Trophoblast cell (in vitro differentiated cells and primary cell): ENCODE results near the gene DBNL.

Experiments used
- DNase-seq, 2 donors: peaks; one replicate each; pipeline ENCODE4 v3.0.0-alpha.2; 2016
- H2AFZ ChIP-seq: 2 replicates; pipeline ENCODE4 v1.6.1; 2013; ENCODE audit warnings: low read length, moderate library complexity, mild to moderate bottlenecking; ENCODE audit not compliant: insufficient read depth, poor library complexity
- H2AK5ac ChIP-seq: 2 replicates; pipeline ENCODE4 v1.6.1; 2013; ENCODE audit warnings: mild to moderate bottlenecking, low read length
- H2BK120ac ChIP-seq: 2 replicates; pipeline ENCODE4 v1.6.1; 2013; ENCODE audit warnings: low read length, mild to moderate bottlenecking, moderate library complexity; ENCODE audit not compliant: insufficient read depth, poor library complexity
- H2BK12ac ChIP-seq: 2 replicates; pipeline ENCODE4 v1.6.1; 2013; ENCODE audit warnings: mild to moderate bottlenecking, low read length, moderate library complexity
- H2BK5ac ChIP-seq: 2 replicates; pipeline ENCODE4 v1.6.1; 2013; ENCODE audit warnings: low read length, low read depth, moderate library complexity, mild to moderate bottlenecking; ENCODE audit not compliant: poor library complexity
- H3K14ac ChIP-seq: 2 replicates; pipeline ENCODE4 v1.6.1; 2013; ENCODE audit warnings: mild to moderate bottlenecking, low read length
- H3K18ac ChIP-seq: 2 replicates; pipeline ENCODE4 v1.6.1; 2013; ENCODE audit warnings: mild to moderate bottlenecking, low read length
- H3K23ac ChIP-seq: 2 replicates; pipeline ENCODE4 v1.6.1; 2013; ENCODE audit warnings: low read length
- H3K27ac ChIP-seq: 2 replicates; pipeline ENCODE4 v1.5.1; 2013; ENCODE audit warnings: low read depth, mild to moderate bottlenecking, inconsistent platforms, low read length, moderate library complexity
- H3K27me3 ChIP-seq: 2 replicates; pipeline ENCODE4 v1.6.1; 2013; ENCODE audit warnings: inconsistent platforms, mild to moderate bottlenecking, low read length, moderate library complexity; ENCODE audit not compliant: insufficient read depth
- H3K36me3 ChIP-seq, 2 experiments: 1 replicate in 1 of 2; 2 replicates in 1 of 2; pipeline ENCODE4 v1.6.1; 2013; ENCODE audit warnings: low read length in 2 of 2, mild to moderate bottlenecking in 2 of 2, moderate library complexity in 1 of 2; ENCODE audit not compliant: insufficient read depth in 2 of 2, control insufficient read depth in 1 of 2
- H3K4ac ChIP-seq: 2 replicates; pipeline ENCODE4 v1.6.1; 2013; ENCODE audit warnings: low read depth, mild to moderate bottlenecking, low read length, moderate library complexity
- H3K4me1 ChIP-seq, 2 experiments: 1 replicate in 1 of 2; 2 replicates in 1 of 2; pipeline ENCODE4 v1.6.1; 2013; ENCODE audit warnings: low read length in 2 of 2, mild to moderate bottlenecking in 2 of 2, moderate library complexity in 1 of 2; ENCODE audit not compliant: insufficient read depth in 2 of 2, control insufficient read depth in 1 of 2
- H3K4me2 ChIP-seq: 2 replicates; pipeline ENCODE4 v1.6.1; 2013; ENCODE audit warnings: inconsistent platforms, mild to moderate bottlenecking, low read length, moderate library complexity
- H3K4me3 ChIP-seq: 2 replicates; pipeline ENCODE4 v1.5.1; 2013; ENCODE audit warnings: mild to moderate bottlenecking, low read depth, low read length, inconsistent platforms
- H3K79me1 ChIP-seq: one replicate; pipeline ENCODE4 v1.6.1; 2013; ENCODE audit warnings: low read length
- H3K79me2 ChIP-seq: 2 replicates; pipeline ENCODE4 v1.6.1; 2013; ENCODE audit warnings: low read length, mild to moderate bottlenecking; ENCODE audit not compliant: control insufficient read depth, insufficient read depth, poor library complexity
- H3K9ac ChIP-seq: 2 replicates; pipeline ENCODE4 v1.6.1; 2013; ENCODE audit warnings: mild to moderate bottlenecking, low read length
- H3K9me3 ChIP-seq: 2 replicates; pipeline ENCODE4 v1.6.1; 2013; ENCODE audit warnings: low read depth, mild to moderate bottlenecking, control low read depth, inconsistent platforms, low read length; ENCODE audit not compliant: insufficient read depth
- H4K12ac ChIP-seq: 2 replicates; pipeline ENCODE4 v1.6.1; 2013; ENCODE audit warnings: low read depth, mild to moderate bottlenecking, low read length, moderate library complexity
- H4K8ac ChIP-seq: 2 replicates; pipeline ENCODE4 v1.6.1; 2013; ENCODE audit warnings: low read depth, mild to moderate bottlenecking, low read length, moderate library complexity
- H4K91ac ChIP-seq: one replicate; pipeline ENCODE4 v1.6.1; 2013; ENCODE audit warnings: low read depth, mild to moderate bottlenecking, low read length, moderate library complexity
- WGBS: extraction: QIAGEN DNeasy Blood & Tissue Kit; methylation state at CpG from one replicate; pipeline ENCODE4 v1.1.7; 2013; ENCODE audit warnings: missing lambda C conversion rate; ENCODE audit not compliant: insufficient read length, insufficient coverage; ENCODE audit errors: extremely low coverage; 5-methylcytosine and 5-hydroxymethylcytosine counted together

Gene DBNL

GRCh38 chr7:44056681-44057080 lies 12.2 kb downstream of the DBNL start:
- H3K27me3 ChIP-seq, result no peaks in the 10 kb centered on the region
- H3K79me2 ChIP-seq, result no peaks in the 10 kb centered on the region
- no peak overlapping the region for H2AK5ac ChIP-seq
- H3K79me1 ChIP-seq, result no peaks in the 10 kb centered on the region
- H3K4me1 ChIP-seq, result no peaks in the 10 kb centered on the region
- no peak overlapping the region for H4K8ac ChIP-seq
- H4K12ac ChIP-seq, result no peak overlapping the region
- no peak overlapping the region for H2AFZ ChIP-seq
- no peak overlapping the region for H3K18ac ChIP-seq
- no peak overlapping the region for H3K4me3 ChIP-seq
- no peak overlapping the region for H2BK5ac ChIP-seq
- H3K23ac ChIP-seq, result no peak overlapping the region
- H3K9me3 ChIP-seq, result no peaks in the 10 kb centered on the region
- H3K4ac ChIP-seq, result no peak overlapping the region
- H2BK120ac ChIP-seq, result no peak overlapping the region
- no peak overlapping the region for H2BK12ac ChIP-seq
- no peak for DNase-seq
- H3K9ac ChIP-seq, result no peak overlapping the region
- peaks cover 67% of the 10 kb centered on the region in 2 experiments for H3K36me3 ChIP-seq
- no peak overlapping the region for H4K91ac ChIP-seq
- H3K4me2 ChIP-seq, result no peak overlapping the region
- H3K27ac ChIP-seq, result no peak overlapping the region
- no peak overlapping the region for H3K14ac ChIP-seq
- WGBS, result no CpG with 5 or more reads among the region's 7 CpGs

- Histone ChIP-seq H3K4me1 (no peaks in the 10 kb centered on the region), H2BK120ac (no peak overlapping the region)
Observed at GRCh38 chr7:44057181-44057848, 12.8 kb downstream of the DBNL start.

DNA sequence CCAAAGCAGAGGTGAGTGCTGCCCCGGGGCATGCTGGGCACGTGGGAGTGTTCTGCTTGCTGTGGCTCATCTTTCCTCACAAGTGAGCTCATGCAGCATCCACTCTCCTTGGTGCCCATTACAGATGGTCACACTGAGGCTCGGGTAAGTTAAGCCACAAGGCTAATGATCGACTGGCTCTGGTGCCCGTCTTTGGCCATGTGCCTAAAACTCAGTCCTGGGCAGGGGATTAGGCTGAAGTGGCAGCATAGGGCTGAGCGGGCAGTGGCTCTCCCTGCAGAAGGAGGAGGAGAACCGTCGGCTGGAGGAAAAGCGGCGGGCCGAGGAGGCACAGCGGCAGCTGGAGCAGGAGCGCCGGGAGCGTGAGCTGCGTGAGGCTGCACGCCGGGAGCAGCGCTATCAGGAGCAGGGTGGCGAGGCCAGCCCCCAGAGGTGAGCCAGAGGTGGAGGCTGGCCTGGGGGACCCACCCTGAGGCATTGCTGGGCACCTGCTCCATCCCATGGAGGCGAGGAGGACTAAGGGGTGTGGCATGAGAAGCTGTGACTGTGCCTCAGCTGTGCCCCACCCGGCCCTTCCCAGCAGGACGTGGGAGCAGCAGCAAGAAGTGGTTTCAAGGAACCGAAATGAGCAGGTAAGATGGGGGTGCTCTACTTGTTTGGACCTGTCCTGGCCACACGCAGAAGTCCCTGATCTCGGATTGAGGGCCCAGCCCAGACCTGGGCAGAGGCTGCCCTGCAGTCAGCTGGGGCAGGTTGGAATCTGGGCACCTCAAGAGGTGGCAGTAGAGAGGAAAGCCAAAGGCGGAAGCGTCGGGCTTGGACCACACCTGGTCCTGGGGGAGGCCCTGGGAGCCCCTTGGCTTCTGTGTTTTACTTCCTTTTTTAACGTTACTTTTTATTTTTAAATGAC lies 13.6 kb downstream of the DBNL start:
- Histone ChIP-seq H4K8ac (no peak overlapping the region), H2BK5ac (no peak overlapping the region), H4K91ac (no peak overlapping the region), H3K4me3 (no peak overlapping the region), H3K9me3 (no peaks in the 10 kb centered on the region), H2BK120ac (no peak overlapping the region), H3K27ac (no peak overlapping the region), H3K27me3 (no peaks in the 10 kb centered on the region), H3K4ac (no peak overlapping the region), H3K4me2 (no peak overlapping the region), H2AFZ (no peak overlapping the region), H2BK12ac (no peak overlapping the region), H2AK5ac (no peak overlapping the region), H3K4me1 (no peaks in the 10 kb centered on the region), H3K18ac (no peak overlapping the region), H3K36me3 (peaks cover 63 to 69% of the 10 kb centered on the region in 2 experiments), H4K12ac (no peak overlapping the region), H3K9ac (no peak overlapping the region), H3K79me1 (no peaks in the 10 kb centered on the region), H3K14ac (no peak overlapping the region), H3K23ac (no peak overlapping the region), H3K79me2 (no peaks in the 10 kb centered on the region)
- DNase-seq, result no peak
- WGBS, result no CpG with 5 or more reads among the region's 30 CpGs

More at GRCh38 chr7:44057181-44057848, 12.8 kb downstream of the DBNL start:
- H4K12ac ChIP-seq, result no peak overlapping the region
- H3K36me3 ChIP-seq, result peaks cover 69 to 71% of the 10 kb centered on the region in 2 experiments
- H4K8ac ChIP-seq, result no peak overlapping the region
- no peak overlapping the region for H2AK5ac ChIP-seq
- H3K4ac ChIP-seq, result no peak overlapping the region
- no peak overlapping the region for H4K91ac ChIP-seq
- no peak overlapping the region for H3K9ac ChIP-seq
- H3K23ac ChIP-seq, result no peak overlapping the region
- H2AFZ ChIP-seq, result no peak overlapping the region
- no peaks in the 10 kb centered on the region for H3K27me3 ChIP-seq
- no peaks in the 10 kb centered on the region for H3K9me3 ChIP-seq
- no peak for DNase-seq
- WGBS, result no CpG with 5 or more reads among the region's 11 CpGs
- H3K18ac ChIP-seq, result no peak overlapping the region
- H3K79me1 ChIP-seq, result no peaks in the 10 kb centered on the region
- H3K27ac ChIP-seq, result no peak overlapping the region
- no peaks in the 10 kb centered on the region for H3K79me2 ChIP-seq
- no peak overlapping the region for H2BK5ac ChIP-seq
- no peak overlapping the region for H3K4me3 ChIP-seq
- no peak overlapping the region for H3K14ac ChIP-seq
- H3K4me2 ChIP-seq, result no peak overlapping the region
- no peak overlapping the region for H2BK12ac ChIP-seq

- H2BK12ac ChIP-seq, result no peak overlapping the region
- no peak overlapping the region for H3K4me2 ChIP-seq
- H3K18ac ChIP-seq, result no peak overlapping the region
- H3K27me3 ChIP-seq, result no peaks in the 10 kb centered on the region
- no peak overlapping the region for H3K27ac ChIP-seq
- no peaks in the 10 kb centered on the region for H3K4me1 ChIP-seq
- no CpG with 5 or more reads among the region's 7 CpGs for WGBS
- H3K9ac ChIP-seq, result no peak overlapping the region
- H3K79me2 ChIP-seq, result no peaks in the 10 kb centered on the region
- no peak overlapping the region for H3K4ac ChIP-seq
- no peak overlapping the region for H3K4me3 ChIP-seq
- H4K12ac ChIP-seq, result no peak overlapping the region
- no peak overlapping the region for H2BK120ac ChIP-seq
- H2BK5ac ChIP-seq, result no peak overlapping the region
- no peak overlapping the region for H4K91ac ChIP-seq
- H3K79me1 ChIP-seq, result no peaks in the 10 kb centered on the region
- no peak overlapping the region for H2AFZ ChIP-seq
- H3K14ac ChIP-seq, result no peak overlapping the region
- H3K36me3 ChIP-seq, result peaks cover 63 to 69% of the 10 kb centered on the region in 2 experiments
- H3K9me3 ChIP-seq, result no peaks in the 10 kb centered on the region
- H2AK5ac ChIP-seq, result no peak overlapping the region
- H4K8ac ChIP-seq, result no peak overlapping the region
- no peak overlapping the region for H3K23ac ChIP-seq
- DNase-seq, result no peak
Observed at GRCh38 chr7:44058759-44059218, 14.3 kb downstream of the DBNL start.
